ENCODE data around the gene SREBF2.

GRCh38 chr22:41948142-41948541 lies 115.2 kb downstream of the SREBF2 start:
- TF ChIP-seq POLR2AphosphoS5 (IDR thresholded peaks at IDR 0.05; ENCODE audit: low read depth) (no peak), SPI1 (IDR thresholded peaks at IDR 0.05; ENCODE audit: borderline replicate concordance, low read depth) (no peak), REST (IDR thresholded peaks at IDR 0.05; ENCODE audit: insufficient replicate concordance, low read depth) (no peak), GABPA (IDR thresholded peaks at IDR 0.05; ENCODE audit: low read depth) (no peak)
- TF ChIP-seq, protein P1, sequence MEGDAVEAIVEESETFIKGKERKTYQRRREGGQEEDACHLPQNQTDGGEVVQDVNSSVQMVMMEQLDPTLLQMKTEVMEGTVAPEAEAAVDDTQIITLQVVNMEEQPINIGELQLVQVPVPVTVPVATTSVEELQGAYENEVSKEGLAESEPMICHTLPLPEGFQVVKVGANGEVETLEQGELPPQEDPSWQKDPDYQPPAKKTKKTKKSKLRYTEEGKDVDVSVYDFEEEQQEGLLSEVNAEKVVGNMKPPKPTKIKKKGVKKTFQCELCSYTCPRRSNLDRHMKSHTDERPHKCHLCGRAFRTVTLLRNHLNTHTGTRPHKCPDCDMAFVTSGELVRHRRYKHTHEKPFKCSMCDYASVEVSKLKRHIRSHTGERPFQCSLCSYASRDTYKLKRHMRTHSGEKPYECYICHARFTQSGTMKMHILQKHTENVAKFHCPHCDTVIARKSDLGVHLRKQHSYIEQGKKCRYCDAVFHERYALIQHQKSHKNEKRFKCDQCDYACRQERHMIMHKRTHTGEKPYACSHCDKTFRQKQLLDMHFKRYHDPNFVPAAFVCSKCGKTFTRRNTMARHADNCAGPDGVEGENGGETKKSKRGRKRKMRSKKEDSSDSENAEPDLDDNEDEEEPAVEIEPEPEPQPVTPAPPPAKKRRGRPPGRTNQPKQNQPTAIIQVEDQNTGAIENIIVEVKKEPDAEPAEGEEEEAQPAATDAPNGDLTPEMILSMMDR (IDR thresholded peaks at IDR 0.05; ENCODE audit: insufficient read depth, low read length) = no peak

Measured in HL-60 (cell line).